Panc1 (cell line): Measurements from ENCODE around the gene TEPSIN. TPM values are rescaled to one million over a fixed set of nuclear protein-coding genes. Genes with fewer than 3 reads are reported as not detected.

Experiments
- ATAC-seq: fragments of 200-7000 bp; cut with Tn5 transposase; 2 replicates; pipeline ENCODE4 v1.9.1; 2020; ENCODE audit warnings: mild to moderate bottlenecking, moderate library complexity
- BruUV-seq: library from RNA; stranded (reverse); fragments of 400-500 nt; replicated peaks from 2 replicates; lab custom pipeline; 2021; lab: Mats Ljungman, UMichigan
- CTCF ChIA-PET: fragments of 300-600 bp; sonication (Branson Sonifier 250); formaldehyde crosslinking; loops from one replicate; lab custom pipeline; 2022; ENCODE audit warnings: antibody characterized with exemption; lab: Charles Lee
- POLR2A ChIA-PET: fragments of 300-600 bp; sonication (Branson Sonifier 250); formaldehyde crosslinking; loops from one replicate; lab custom pipeline; 2022; ENCODE audit warnings: antibody characterized with exemption; lab: Charles Lee
- DNase-seq: peaks from one replicate; pipeline ENCODE4 v3.0.0-alpha.2; 2010; ENCODE audit warnings: low read depth, low spot score
- H3K27ac ChIP-seq: 2 replicates; pipeline ENCODE4 v1.5.1; 2011; ENCODE audit warnings: mild to moderate bottlenecking, low read length, inconsistent platforms
- H3K27me3 ChIP-seq: fragments of 200-500 bp; sonication (Bioruptor generic); 2 replicates; pipeline ENCODE4 v1.6.0; 2014; ENCODE audit warnings: low read length, inconsistent platforms; ENCODE audit not compliant: control insufficient read depth, insufficient read depth
- H3K36me3 ChIP-seq: fragments of 200-500 bp; sonication (Bioruptor generic); 2 replicates; pipeline ENCODE4 v1.5.1; 2014; ENCODE audit warnings: inconsistent platforms, mild to moderate bottlenecking, low read length, moderate library complexity; ENCODE audit not compliant: control insufficient read depth, insufficient read depth
- H3K4me1 ChIP-seq: 2 replicates; pipeline ENCODE4 v1.5.1; 2011; ENCODE audit warnings: inconsistent platforms, mild to moderate bottlenecking, low read length, moderate library complexity; ENCODE audit not compliant: control insufficient read depth, insufficient read depth
- H3K4me3 ChIP-seq, 2 experiments: 2 replicates each; pipeline ENCODE4 v1.5.1; 2011 to 2012; ENCODE audit warnings: low read depth in 2 of 2, low read length in 2 of 2, mild to moderate bottlenecking in 2 of 2, inconsistent platforms in 1 of 2, moderate library complexity in 1 of 2
- H3K9me3 ChIP-seq: fragments of 200-500 bp; sonication (Bioruptor generic); 2 replicates; pipeline ENCODE4 v1.5.1; 2014; ENCODE audit warnings: low read depth, mild to moderate bottlenecking, inconsistent platforms, low read length, moderate library complexity; ENCODE audit not compliant: control insufficient read depth, insufficient read depth
- CTCF ChIP-seq: fragments of 450-650 bp; IDR thresholded peaks from 2 replicates; pipeline ENCODE4 v1.5.1; 2017; ENCODE audit warnings: mild to moderate bottlenecking
- POLR2AphosphoS5 ChIP-seq: IDR thresholded peaks from 2 replicates; pipeline ENCODE4 v1.6.1; 2012; ENCODE audit warnings: mild to moderate bottlenecking, low read depth, low read length, moderate library complexity
- REST ChIP-seq, 2 experiments: IDR thresholded peaks; 2 replicates each; pipeline ENCODE4 v1.6.1; 2011 to 2012; ENCODE audit warnings: low read depth in 2 of 2, control low read depth in 1 of 2, low read length in 1 of 2, mild to moderate bottlenecking in 1 of 2, moderate library complexity in 1 of 2; ENCODE audit not compliant: insufficient read depth in 1 of 2
- SIN3A ChIP-seq: IDR thresholded peaks from 2 replicates; pipeline ENCODE4 v1.6.1; 2012; ENCODE audit warnings: low read depth, mild to moderate bottlenecking, low read length, moderate library complexity, borderline replicate concordance; ENCODE audit not compliant: insufficient read depth
- TCF7L2 ChIP-seq: IDR thresholded peaks from 2 replicates; pipeline ENCODE4 v1.6.1; 2011; ENCODE audit warnings: mild to moderate bottlenecking, low read depth, low read length, inconsistent platforms
- in situ Hi-C: cut with HindIII; loops from 2 replicates; pipeline ENCODE4 v1.10.0; 2016; ENCODE audit warnings: low sequenced_read_pairs, low pct_unique_long_range_greater_than_20kb
- intact Hi-C: fragments of 100-400 bp; cut with micrococcal nuclease; formaldehyde crosslinking; loops from one replicate; pipeline ENCODE4 v1.10.0; 2022; ENCODE audit not compliant: unreplicated experiment
- total RNA-seq: library from RNA; stranded (reverse); gene quantifications from one replicate; pipeline ENCODE4 v1.2.1, GENCODE V29; 2021; ENCODE audit not compliant: unreplicated experiment

TEPSIN gene
- total RNA-seq, 1 experiment from 2014 or later = 44.9 TPM

- intact Hi-C loops (no loop called here), in situ Hi-C loops (no loop called here)
- no peak for TF ChIP-seq REST (IDR thresholded peaks at IDR 0.05; ENCODE audit: insufficient read depth in 1 of 2, low read depth in 2 of 2, low read length in 1 of 2)
- Histone ChIP-seq H3K9me3 (no peaks in the 10 kb centered on the region), H3K27ac (no peak overlapping the region), H3K27me3 (no peaks in the 10 kb centered on the region), H3K4me1 (no peaks in the 10 kb centered on the region), H3K4me3 (no peak overlapping the region), H3K36me3 (peaks cover 24% of the 10 kb centered on the region)
- BruUV-seq = no TSS peak
- ChIA-PET POLR2A (no interaction called here), CTCF (no interaction called here)
- no peak for ATAC-seq
- DNase-seq = no peak
Measured at GRCh38 chr17:81264640-81265039, 25.8 kb upstream of the TEPSIN start.

- Histone ChIP-seq H3K4me1 (no peaks in the 10 kb centered on the region), H3K4me3 (no peak overlapping the region), H3K36me3 (peaks cover 19% of the 10 kb centered on the region; the same call in 1 of the 2 replicates), H3K27me3 (no peaks in the 10 kb centered on the region), H3K9me3 (no peaks in the 10 kb centered on the region), H3K27ac (no peak overlapping the region)
- no peak for DNase-seq
- BruUV-seq = no TSS peak
- intact Hi-C loops (no loop called here), in situ Hi-C loops (no loop called here)
- CTCF ChIA-PET = no interaction called here
- no peak for TF ChIP-seq REST (IDR thresholded peaks at IDR 0.05; ENCODE audit: insufficient read depth in 1 of 2, low read depth in 2 of 2, low read length in 1 of 2)
- no peak for TF ChIP-seq POLR2AphosphoS5
- TF ChIP-seq SIN3A = no peak
- no peak for TF ChIP-seq TCF7L2
- no peak for TF ChIP-seq CTCF
- POLR2A ChIA-PET = no interaction called here
- ATAC-seq = no peak
Measured at GRCh38 chr17:81263371-81264181, 24.7 kb upstream of the TEPSIN start.
